Measurements from ENCODE around the gene IFNA4.

Gene IFNA4

DNA sequence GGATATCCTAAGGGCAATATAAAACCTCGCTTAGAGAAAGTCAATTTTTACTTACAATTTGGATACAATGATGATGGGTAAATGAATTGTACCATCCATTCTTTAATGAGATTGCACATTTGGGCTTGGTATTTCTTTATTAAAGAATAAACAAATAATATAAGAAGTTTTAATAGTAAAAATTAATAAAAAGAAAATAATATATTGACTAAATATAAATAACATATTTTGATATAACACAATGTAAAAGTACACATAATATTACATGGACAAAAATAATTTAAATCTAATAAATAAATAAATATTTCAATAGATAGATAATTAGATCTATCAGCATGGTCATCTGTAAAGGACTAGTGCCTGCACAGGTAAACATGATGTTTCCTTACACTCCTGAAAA is 21.9 kb downstream of the IFNA4 start:
- no peak for DNase-seq (ENCODE audit: low read depth)

DNA sequence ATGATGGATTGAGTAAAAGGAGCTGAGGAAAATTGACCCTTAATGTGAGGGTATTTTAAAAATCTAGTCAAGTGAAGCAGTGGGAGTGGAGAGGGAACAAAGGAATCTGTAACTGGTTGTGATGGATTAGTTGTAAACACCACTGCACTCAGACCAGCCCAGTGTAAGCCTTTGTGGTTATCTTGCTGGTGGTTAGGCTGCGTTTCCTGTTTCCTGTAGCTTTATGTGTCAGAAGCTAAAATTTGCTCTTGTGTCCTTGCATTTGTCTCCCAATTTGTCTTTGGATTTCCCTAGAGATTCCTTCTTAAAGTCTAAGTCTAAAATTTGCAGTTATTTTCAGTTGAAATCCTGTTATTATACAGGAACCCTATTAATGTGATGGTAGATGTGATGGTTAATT is 27.2 kb downstream of the IFNA4 start:
- no peak for DNase-seq (ENCODE audit: low read depth)

DNA sequence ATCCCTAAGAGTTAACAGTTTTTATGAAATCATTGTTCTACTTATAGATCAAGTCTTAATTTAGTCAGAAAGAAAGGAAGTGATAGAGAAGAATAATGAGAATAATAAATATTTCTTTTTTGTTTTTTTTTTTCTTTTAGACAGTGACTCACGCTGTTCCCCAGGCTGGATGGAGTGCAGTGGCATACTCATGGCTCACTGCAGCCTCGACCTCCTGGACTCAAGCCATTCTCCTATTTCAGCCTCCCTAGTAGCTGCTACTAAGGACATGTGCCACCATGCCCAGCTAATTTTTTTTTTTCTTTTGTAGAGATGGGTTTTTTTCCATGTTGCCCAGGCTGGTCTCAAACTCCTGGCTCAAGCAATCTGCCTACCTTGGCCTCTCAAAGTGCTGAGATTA is 31.9 kb downstream of the IFNA4 start:
- DNase-seq (ENCODE audit: low read depth) = no peak

DNA sequence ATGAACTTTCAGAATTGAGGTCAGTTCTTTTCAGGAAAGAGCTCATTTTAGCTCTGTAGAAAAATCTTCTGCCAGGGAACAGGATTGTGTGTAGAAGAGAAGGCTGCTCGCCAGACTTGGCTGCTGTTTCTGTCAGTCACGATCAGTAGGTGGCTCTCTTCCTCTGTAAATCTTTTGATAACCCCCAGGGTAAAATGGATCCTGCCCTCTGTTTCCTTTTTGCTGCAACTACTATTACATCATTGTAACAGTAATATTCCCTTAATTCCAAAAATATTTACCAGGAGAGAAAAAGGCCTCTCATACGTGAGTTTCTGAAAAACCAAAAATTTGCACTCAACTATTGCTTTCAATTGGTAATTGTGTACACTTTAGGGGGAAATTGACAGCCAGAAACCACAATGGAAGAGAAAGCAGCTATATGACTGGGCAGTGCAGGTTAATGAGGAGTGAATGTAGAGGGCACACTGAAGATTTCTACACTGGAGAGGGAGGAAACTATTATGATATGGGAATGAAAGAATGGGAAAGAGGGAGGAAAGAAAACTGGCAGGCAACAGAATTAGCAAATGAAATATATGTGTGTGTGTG is 33.3 kb downstream of the IFNA4 start:
- no peak for DNase-seq (ENCODE audit: low read depth)

DNA sequence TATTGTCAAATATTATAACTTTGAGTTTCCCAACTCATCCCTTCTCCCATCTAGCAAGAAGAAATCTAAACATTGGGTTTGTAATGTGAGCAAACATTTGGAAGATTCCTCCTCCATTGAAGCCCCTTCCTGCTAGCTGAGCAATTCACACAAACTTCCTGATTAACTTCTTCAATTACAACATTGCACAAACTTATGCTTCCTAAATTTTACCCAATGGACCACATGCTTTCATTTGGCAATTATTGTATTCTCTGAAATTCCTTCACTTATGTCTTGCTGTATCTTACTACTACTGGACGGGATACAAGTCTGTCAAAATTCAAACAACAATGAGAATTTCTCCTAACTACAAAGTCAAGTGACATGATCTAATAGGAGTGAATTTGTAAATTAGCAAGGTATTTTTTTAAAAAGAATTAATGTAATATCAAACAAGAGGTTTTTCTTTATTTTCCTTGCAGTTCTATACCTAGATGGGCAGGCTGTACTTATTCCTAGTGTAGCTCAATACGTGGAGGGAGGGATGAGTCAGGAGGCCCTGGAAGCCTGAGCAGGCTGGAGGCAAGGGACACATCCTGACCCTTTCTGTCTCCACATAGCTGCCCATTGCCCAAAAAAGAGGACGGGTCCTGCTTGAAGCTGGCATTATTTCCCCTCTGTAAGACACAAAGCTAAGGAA is 33.9 kb downstream of the IFNA4 start:
- no peak for DNase-seq (ENCODE audit: low read depth)

DNA sequence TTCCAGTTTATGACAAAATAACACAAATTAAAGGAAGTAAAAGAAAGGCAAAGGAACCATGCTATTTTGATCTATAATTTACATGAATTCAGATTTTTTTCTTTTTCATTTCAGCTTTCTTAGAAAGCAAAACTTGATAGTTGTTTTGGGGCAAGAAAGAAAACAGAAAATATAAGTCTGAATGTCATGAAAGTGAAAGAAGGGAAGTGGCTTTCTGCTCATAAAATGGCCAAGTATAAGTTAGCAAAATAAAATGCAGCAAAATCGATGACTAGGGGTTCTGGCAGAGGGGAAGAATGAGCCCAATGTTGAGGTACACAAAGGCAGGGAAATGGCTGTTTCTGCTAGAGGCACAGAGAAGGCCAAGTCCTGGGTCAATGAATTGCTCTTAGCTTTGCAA is 42.8 kb downstream of the IFNA4 start:
- no peak for DNase-seq (ENCODE audit: low read depth)

DNA sequence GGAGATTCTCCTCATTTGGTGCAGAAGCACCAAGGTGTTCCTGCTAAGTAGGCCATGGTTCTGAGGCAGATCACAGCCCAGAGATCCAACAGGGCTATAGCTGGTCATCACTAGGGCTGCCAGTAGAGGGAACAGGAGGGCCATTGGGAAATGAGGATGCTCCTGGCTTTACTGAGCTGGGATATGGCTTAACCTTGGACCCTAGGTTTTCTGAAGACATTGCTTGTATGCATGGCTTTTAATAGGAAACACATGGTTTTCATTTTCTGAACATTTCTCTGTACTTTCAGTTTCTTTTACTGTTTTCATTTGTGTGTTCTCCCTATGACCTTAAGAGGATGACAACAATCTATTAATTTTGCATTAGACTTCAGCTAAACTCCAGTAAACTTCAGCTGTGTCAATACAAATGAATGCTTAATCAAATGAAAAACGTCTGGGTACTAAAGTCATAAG is 45.9 kb downstream of the IFNA4 start, which contains the start of gene IFNW1:
TSS of gene IFNW1 (minus strand) at position 406 of the 456 bp plus-strand sequence. CDS start at position 144, 262 bp downstream.
- no peak for DNase-seq (ENCODE audit: low read depth)

DNA sequence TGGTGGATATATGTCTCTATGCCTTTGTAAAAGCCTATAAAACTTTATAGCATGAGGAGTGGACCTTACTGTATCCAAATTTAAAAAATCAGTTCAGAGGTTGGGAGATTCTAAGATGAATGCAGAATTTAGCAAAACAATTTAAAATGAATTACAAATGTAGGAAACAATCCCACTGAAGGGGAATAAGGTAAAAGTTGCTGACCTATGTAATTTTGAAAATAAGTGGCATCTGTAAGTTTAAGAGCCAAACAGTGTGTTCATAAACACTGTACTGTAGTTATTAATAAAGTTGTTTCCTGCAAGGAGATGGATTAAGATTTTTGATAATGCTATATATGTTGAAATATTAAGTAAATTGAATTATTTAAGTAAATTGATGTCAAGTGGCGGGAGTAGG is 50.4 kb downstream of the IFNA4 start:
- no peak for DNase-seq (ENCODE audit: low read depth)

Data from T follicular helper cell (primary cell).